HCT116 (cell line): ENCODE results near the gene SNRPD2. TPM values are rescaled to one million over a fixed set of nuclear protein-coding genes. Genes with fewer than 3 reads are reported as not detected.

ENCODE experiments used
- ATAC-seq: fragments of 200-7000 bp; cut with Tn5 transposase; 2 replicates; pipeline ENCODE4 v1.9.1; 2020; ENCODE audit warnings: mild to moderate bottlenecking, moderate library complexity
- BruUV-seq: library from RNA; stranded (reverse); fragments of 400-500 nt; replicated peaks from 2 replicates; lab custom pipeline; 2021; lab: Mats Ljungman, UMichigan
- CTCF ChIA-PET: fragments of 300-600 bp; sonication (Branson Sonifier 250); formaldehyde crosslinking; loops from one replicate; lab custom pipeline; 2021; ENCODE audit warnings: antibody characterized with exemption; lab: Charles Lee
- POLR2A ChIA-PET: fragments of 300-600, 350-600 bp; sonication (Branson Sonifier 250); formaldehyde crosslinking; loops from one replicate; lab custom pipeline; 2021; ENCODE audit warnings: antibody characterized with exemption; lab: Charles Lee
- RAD21 ChIA-PET, 2 experiments: fragments of 300-600 bp; sonication (Branson Sonifier 250); formaldehyde crosslinking; loops; one replicate each; lab custom pipeline; 2023; ENCODE audit warnings: low total read pairs in 2 of 2; ENCODE audit not compliant: uncharacterized antibody in 2 of 2, unreplicated experiment in 2 of 2, low non-redundant PET in 1 of 2; lab: Charles Lee
- DNase-seq: peaks from one replicate; pipeline ENCODE4 v3.0.0-alpha.2; 2010; ENCODE audit warnings: low read depth, low spot score
- H2AFZ ChIP-seq: fragments of 200-600 bp; shearing (Covaris generic), sonication (generic); 2 replicates; pipeline ENCODE4 v1.6.1; 2017; ENCODE audit warnings: low read depth, mixed run types, mixed read lengths, antibody characterized with exemption, low read length; ENCODE audit not compliant: poor library complexity, severe bottlenecking
- H3K27ac ChIP-seq: 2 replicates; pipeline ENCODE4 v1.5.1; 2012; ENCODE audit warnings: low read depth, low read length
- H3K27me3 ChIP-seq: fragments of 200-600 bp; sonication (generic); 2 replicates; pipeline ENCODE4 v1.6.1; 2016; ENCODE audit warnings: mixed run types, low read length, mixed read lengths; ENCODE audit not compliant: insufficient read depth
- H3K36me3 ChIP-seq, 2 experiments: fragments of 200-500 bp in 1 of 2; fragments of 200-600 bp in 1 of 2; sonication (Bioruptor generic) in 1 of 2; sonication (generic) in 1 of 2; 2 replicates each; pipeline versions ENCODE4 v1.5.1 to v1.6.1; 2014 to 2016; ENCODE audit warnings: low read length in 2 of 2, inconsistent platforms in 1 of 2, mixed read lengths in 1 of 2, mixed run types in 1 of 2; ENCODE audit not compliant: insufficient read depth in 2 of 2, control insufficient read depth in 1 of 2
- H3K4me1 ChIP-seq, 2 experiments: fragments of 200-600 bp in 1 of 2; sonication (generic) in 1 of 2; 2 replicates each; pipeline versions ENCODE4 v1.5.1 to v1.6.1; 2012 to 2017; ENCODE audit warnings: low read length in 2 of 2, inconsistent platforms in 1 of 2, mild to moderate bottlenecking in 1 of 2, mixed read lengths in 1 of 2, mixed run types in 1 of 2, moderate library complexity in 1 of 2; ENCODE audit not compliant: insufficient read depth in 2 of 2, control insufficient read depth in 1 of 2
- H3K4me2 ChIP-seq: fragments of 200-600 bp; sonication (generic); 2 replicates; pipeline ENCODE4 v1.6.1; 2017; ENCODE audit warnings: mixed run types, low read length, mixed read lengths
- H3K4me3 ChIP-seq, 2 experiments: fragments of 200-600 bp in 1 of 2; sonication (generic) in 1 of 2; replicated peaks in 1 of 2; 2 replicates each; pipeline ENCODE4 v1.5.1; 2011 to 2016; ENCODE audit warnings: low read length in 2 of 2, control low read depth in 1 of 2, low read depth in 1 of 2, mild to moderate bottlenecking in 1 of 2, mixed read lengths in 1 of 2, mixed run types in 1 of 2
- H3K79me2 ChIP-seq: fragments of 200-600 bp; sonication (generic); 2 replicates; pipeline ENCODE4 v1.6.1; 2017; ENCODE audit warnings: mild to moderate bottlenecking, mixed run types, low read length, moderate library complexity, mixed read lengths; ENCODE audit not compliant: insufficient read depth
- H3K9ac ChIP-seq: fragments of 200-600 bp; sonication (generic); 2 replicates; pipeline ENCODE4 v1.6.1; 2016; ENCODE audit warnings: low read length, mixed read lengths
- H3K9me2 ChIP-seq: fragments of 200-600 bp; sonication (generic), shearing (Covaris generic); 2 replicates; pipeline ENCODE4 v1.6.1; 2017; ENCODE audit warnings: mixed run types, mild to moderate bottlenecking, moderate library complexity; ENCODE audit not compliant: insufficient read depth
- H3K9me3 ChIP-seq, 2 experiments: fragments of 200-500 bp in 1 of 2; fragments of 200-600 bp in 1 of 2; sonication (Bioruptor generic) in 1 of 2; sonication (generic) in 1 of 2; 2 replicates each; pipeline ENCODE4 v1.6.1; 2014 to 2017; ENCODE audit warnings: low read length in 2 of 2, mixed read lengths in 2 of 2, inconsistent platforms in 1 of 2, low read depth in 1 of 2, mild to moderate bottlenecking in 1 of 2, mixed run types in 1 of 2, moderate library complexity in 1 of 2; ENCODE audit not compliant: control insufficient read depth in 1 of 2, insufficient read depth in 1 of 2
- H4K20me1 ChIP-seq: fragments of 200-600 bp; sonication (generic), shearing (Covaris generic); 2 replicates; pipeline ENCODE4 v1.6.1; 2017; ENCODE audit warnings: mixed run types, mild to moderate bottlenecking, moderate library complexity; ENCODE audit not compliant: insufficient read depth
- CBX3 ChIP-seq: IDR thresholded peaks from 2 replicates; pipeline ENCODE4 v1.6.1; 2012; ENCODE audit warnings: low read depth
- CEBPB ChIP-seq: IDR thresholded peaks from 2 replicates; pipeline ENCODE4 v1.6.1; 2012; ENCODE audit warnings: low read depth
- EGR1 ChIP-seq: IDR thresholded peaks from 2 replicates; pipeline ENCODE4 v1.6.1; 2012; ENCODE audit warnings: low read depth
- POLR2A ChIP-seq: IDR thresholded peaks from 2 replicates; pipeline ENCODE4 v1.7.0; 2011; ENCODE audit warnings: borderline replicate concordance; ENCODE audit not compliant: insufficient read depth, insufficient read length; ENCODE audit errors: extremely low read depth
- POLR2AphosphoS5 ChIP-seq: IDR thresholded peaks from 2 replicates; pipeline ENCODE4 v1.6.1; 2011; ENCODE audit warnings: mild to moderate bottlenecking, low read depth, low read length, moderate library complexity
- SIN3A ChIP-seq: IDR thresholded peaks from 2 replicates; pipeline ENCODE4 v1.6.1; 2012; ENCODE audit warnings: low read depth
- SP1 ChIP-seq: IDR thresholded peaks from 2 replicates; pipeline ENCODE4 v1.6.1; 2012; ENCODE audit warnings: low read depth
- SRF ChIP-seq: IDR thresholded peaks from 2 replicates; pipeline ENCODE4 v1.6.1; 2012; ENCODE audit warnings: low read depth
- YY1 ChIP-seq: IDR thresholded peaks from 2 replicates; pipeline ENCODE4 v1.6.1; 2011; ENCODE audit warnings: low read length, low read depth, moderate library complexity, mild to moderate bottlenecking; ENCODE audit not compliant: insufficient replicate concordance; ENCODE audit errors: extremely low read depth
- ZBTB33 ChIP-seq: IDR thresholded peaks from 2 replicates; pipeline ENCODE4 v1.6.1; 2011; ENCODE audit warnings: mild to moderate bottlenecking, low read length, moderate library complexity; ENCODE audit not compliant: insufficient replicate concordance; ENCODE audit errors: extremely low read depth
- ZFX ChIP-seq: fragments of 450-650 bp; IDR thresholded peaks from 2 replicates; pipeline ENCODE4 v1.6.1; 2017
- intact Hi-C: fragments of 100-400 bp; cut with micrococcal nuclease; formaldehyde crosslinking; loops from 2 replicates; pipeline ENCODE4 v1.10.0; 2022
- total RNA-seq: library from RNA; stranded (reverse); gene quantifications from one replicate; pipeline ENCODE4 v1.2.1, GENCODE V29; 2021; ENCODE audit not compliant: unreplicated experiment
- TF ChIP-seq, protein P1 (sequence below), 3 experiments: fragments of 200-600 bp in 1 of 3; sonication (generic) in 1 of 3; IDR thresholded peaks in 2 of 3; conservative IDR thresholded peaks in 1 of 3; 2 replicates each; pipeline ENCODE4 v1.5.1; 2012 to 2017; ENCODE audit warnings: low read depth in 2 of 3, low read length in 2 of 3, antibody characterized with exemption in 1 of 3, borderline replicate concordance in 1 of 3, control low read depth in 1 of 3, mild to moderate bottlenecking in 1 of 3, mixed read lengths in 1 of 3, mixed run types in 1 of 3, moderate library complexity in 1 of 3; ENCODE audit not compliant: insufficient read depth in 1 of 3
- TF ChIP-seq, protein P2 (sequence below): IDR thresholded peaks from 2 replicates; pipeline ENCODE4 v1.6.1; 2012

Gene SNRPD2
- total RNA-seq, 1 experiment from 2014 or later, result 927 TPM

DNA sequence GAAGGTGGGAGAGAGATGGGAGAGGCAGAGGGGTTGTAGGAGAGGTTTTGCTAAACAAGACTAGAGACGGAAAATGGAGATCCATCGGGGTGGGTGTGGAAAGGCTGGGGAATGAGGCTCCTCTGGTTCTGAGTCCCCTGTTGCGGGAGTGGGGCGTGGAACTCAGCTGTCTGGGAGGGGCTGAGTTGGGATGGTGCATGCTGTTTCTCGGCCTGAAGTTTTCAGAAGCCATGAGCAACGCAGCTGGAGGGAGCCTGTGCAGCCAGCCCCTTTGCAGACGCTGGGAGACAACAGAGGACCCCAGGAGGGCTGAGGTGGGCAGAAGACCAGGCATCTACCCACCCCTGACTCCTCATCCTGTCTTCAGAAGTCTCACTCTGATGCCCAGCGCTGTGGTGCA lies 31.1 kb downstream of the SNRPD2 start (continued):
- TF ChIP-seq, protein P1, sequence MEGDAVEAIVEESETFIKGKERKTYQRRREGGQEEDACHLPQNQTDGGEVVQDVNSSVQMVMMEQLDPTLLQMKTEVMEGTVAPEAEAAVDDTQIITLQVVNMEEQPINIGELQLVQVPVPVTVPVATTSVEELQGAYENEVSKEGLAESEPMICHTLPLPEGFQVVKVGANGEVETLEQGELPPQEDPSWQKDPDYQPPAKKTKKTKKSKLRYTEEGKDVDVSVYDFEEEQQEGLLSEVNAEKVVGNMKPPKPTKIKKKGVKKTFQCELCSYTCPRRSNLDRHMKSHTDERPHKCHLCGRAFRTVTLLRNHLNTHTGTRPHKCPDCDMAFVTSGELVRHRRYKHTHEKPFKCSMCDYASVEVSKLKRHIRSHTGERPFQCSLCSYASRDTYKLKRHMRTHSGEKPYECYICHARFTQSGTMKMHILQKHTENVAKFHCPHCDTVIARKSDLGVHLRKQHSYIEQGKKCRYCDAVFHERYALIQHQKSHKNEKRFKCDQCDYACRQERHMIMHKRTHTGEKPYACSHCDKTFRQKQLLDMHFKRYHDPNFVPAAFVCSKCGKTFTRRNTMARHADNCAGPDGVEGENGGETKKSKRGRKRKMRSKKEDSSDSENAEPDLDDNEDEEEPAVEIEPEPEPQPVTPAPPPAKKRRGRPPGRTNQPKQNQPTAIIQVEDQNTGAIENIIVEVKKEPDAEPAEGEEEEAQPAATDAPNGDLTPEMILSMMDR (IDR thresholded peaks at IDR 0.05 in 2 of 3, conservative IDR thresholded peaks at IDR 0.05 in 1 of 3; ENCODE audit: borderline replicate concordance in 1 of 3, insufficient read depth in 1 of 3, low read depth in 2 of 3, low read length in 2 of 3), result no peak
- TF ChIP-seq SP1 (no peak), YY1 (no peak)

GRCh38 chr19:45659096-45659729 lies 32.5 kb downstream of the SNRPD2 start:
- Histone ChIP-seq H4K20me1 (no peaks in the 10 kb centered on the region), H3K27me3 (no peaks in the 10 kb centered on the region), H3K9me3 (no peaks in the 10 kb centered on the region), H3K9ac (no peak overlapping the region), H2AFZ (no peak overlapping the region), H3K4me2 (no peak overlapping the region), H3K36me3 (no peaks in the 10 kb centered on the region), H3K4me3 (no peak overlapping the region), H3K4me1 (no peaks in the 10 kb centered on the region), H3K79me2 (no peaks in the 10 kb centered on the region), H3K9me2 (no peaks in the 10 kb centered on the region), H3K27ac (no peak overlapping the region)
- no peak for TF ChIP-seq CBX3
- no peak for TF ChIP-seq POLR2AphosphoS5
- no peak for TF ChIP-seq SRF
- no peak for TF ChIP-seq POLR2A
- TF ChIP-seq ZFX, result no peak
- TF ChIP-seq YY1, result no peak
- TF ChIP-seq ZBTB33, result no peak
- TF ChIP-seq, protein P2, sequence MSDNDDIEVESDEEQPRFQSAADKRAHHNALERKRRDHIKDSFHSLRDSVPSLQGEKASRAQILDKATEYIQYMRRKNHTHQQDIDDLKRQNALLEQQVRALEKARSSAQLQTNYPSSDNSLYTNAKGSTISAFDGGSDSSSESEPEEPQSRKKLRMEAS, result no peak
- no peak for TF ChIP-seq EGR1
- no peak for TF ChIP-seq CEBPB
- TF ChIP-seq SIN3A, result no peak
- CTCF ChIA-PET, result no interaction called here
- ATAC-seq, result no peak
- POLR2A ChIA-PET, result no interaction called here
- RAD21 ChIA-PET, result no interaction called here
- no TSS peak for BruUV-seq
- DNase-seq, result no peak
- intact Hi-C loops, result no loop called here
